K562 (cell line): ENCODE results near the gene NACC1. TPM values are rescaled to one million over a fixed set of nuclear protein-coding genes. Genes with fewer than 3 reads are reported as not detected.

Source experiments
- CAMTA2 ChIP-seq: fragments of 250-450 bp; sonication (Bioruptor Pico); conservative IDR thresholded peaks from 2 replicates; pipeline ENCODE4 v1.5.1; 2022
- HDAC8 ChIP-seq: fragments of 450-650 bp; IDR thresholded peaks from 2 replicates; pipeline ENCODE4 v1.6.1; 2016; ENCODE audit warnings: mild to moderate bottlenecking, missing genetic modification characterization, moderate library complexity, missing compliant biosample characterization
- KLF13 ChIP-seq: fragments of 450-650 bp; IDR thresholded peaks from 2 replicates; pipeline ENCODE4 v1.6.1; 2016; ENCODE audit warnings: missing genetic modification characterization, low read depth, mild to moderate bottlenecking, missing compliant biosample characterization, moderate library complexity, borderline replicate concordance
- MBD2 ChIP-seq: sonication (generic); IDR thresholded peaks from 2 replicates; pipeline ENCODE4 v1.6.1; 2016; ENCODE audit warnings: low read depth, borderline replicate concordance
- MED1 ChIP-seq: sonication (generic); formaldehyde crosslinking; IDR thresholded peaks from 2 replicates; pipeline ENCODE4 v1.8.1; 2023; ENCODE audit warnings: missing genetic modification reagents, borderline replicate concordance
- NRF1 ChIP-seq, 2 experiments: fragments of 450-650 bp; IDR thresholded peaks in 1 of 2; conservative IDR thresholded peaks in 1 of 2; 2 replicates each; pipeline ENCODE4 v1.6.1; 2014; ENCODE audit warnings: mild to moderate bottlenecking in 2 of 2
- RBM22 ChIP-seq: fragments of 200-400 bp; formaldehyde crosslinking; IDR thresholded peaks from 2 replicates; pipeline ENCODE4 v1.6.1; 2018; ENCODE audit warnings: low read length, low read depth; ENCODE audit not compliant: poor library complexity, severe bottlenecking
- SIN3B ChIP-seq: fragments of 450-650 bp; IDR thresholded peaks from 2 replicates; pipeline ENCODE4 v1.6.1; 2017; ENCODE audit warnings: low read depth, mild to moderate bottlenecking, moderate library complexity
- TBP ChIP-seq: optimal IDR thresholded peaks from 2 replicates; pipeline ENCODE3; 2011; ENCODE audit warnings: low read depth, low read length, improper control_type of control experiment
- TCF7 ChIP-seq: sonication (generic); IDR thresholded peaks from 2 replicates; pipeline ENCODE4 v1.6.1; 2016; ENCODE audit warnings: antibody characterized with exemption, borderline replicate concordance
- TEAD4 ChIP-seq, 2 experiments: sonication (generic) in 1 of 2; formaldehyde crosslinking in 1 of 2; IDR thresholded peaks; 2 replicates each; pipeline versions ENCODE4 v1.6.1 to v1.8.0; 2012 to 2022; ENCODE audit warnings: borderline replicate concordance in 1 of 2, inconsistent platforms in 1 of 2, low read length in 1 of 2, mild to moderate bottlenecking in 1 of 2, missing genetic modification reagents in 1 of 2
- ZNF263 ChIP-seq: sonication (generic); formaldehyde crosslinking; IDR thresholded peaks from 2 replicates; pipeline ENCODE4 v1.8.0; 2022; ENCODE audit warnings: mild to moderate bottlenecking, missing genetic modification reagents, borderline replicate concordance
- ZNF79 ChIP-seq: fragments of 250-450 bp; sonication (Bioruptor Pico); IDR thresholded peaks from 2 replicates; pipeline ENCODE4 v1.4.0; 2020; ENCODE audit warnings: low read depth, mild to moderate bottlenecking, moderate library complexity
- polyA plus RNA-seq, 8 experiments: library from polyadenylated mRNA; depleted of rRNA in 4 of 8; stranded (reverse) in 5 of 8; unstranded in 3 of 8; fragments of >200 nt; fragmentation: Nextera tagmentation in 2 of 8; fragmentation: Illumina TruSeq in 1 of 8; extraction: Ambion mirVana in 2 of 8; extraction: Trizol in 1 of 8; gene quantifications; 2 replicates each; pipeline versions ENCODE4 v1.2.1 to v1.2.3, GENCODE V29; 2011 to 2014; ENCODE audit warnings: inconsistent platforms in 1 of 8, missing spikeins in 1 of 8
- total RNA-seq, 7 experiments: library from RNA; depleted of rRNA in 6 of 7; stranded (reverse); fragments of >200 nt in 6 of 7; fragmentation: Illumina TruSeq in 2 of 7; extraction: Trizol in 2 of 7; gene quantifications; 2 replicates each; pipeline versions ENCODE4 v1.2.1 to v1.2.3, GENCODE V29; 2011 to 2021; ENCODE audit warnings: low replicate concordance in 1 of 7
- TF ChIP-seq, protein P1 (sequence below): sonication (generic); formaldehyde crosslinking; IDR thresholded peaks from 2 replicates; pipeline ENCODE4 v1.8.0; 2022; ENCODE audit warnings: missing genetic modification reagents, mild to moderate bottlenecking, borderline replicate concordance
- TF ChIP-seq, protein P2 (sequence below): fragments of 450-650 bp; IDR thresholded peaks from 2 replicates; pipeline ENCODE4 v1.6.1; 2018; ENCODE audit not compliant: partially characterized antibody
- TF ChIP-seq, protein P3 (sequence below), 2 experiments: fragments of 450-650 bp in 1 of 2; sonication (generic) in 1 of 2; formaldehyde crosslinking in 1 of 2; IDR thresholded peaks in 1 of 2; conservative IDR thresholded peaks in 1 of 2; 2 replicates each; pipeline versions ENCODE4 v1.6.1 to v1.8.1; 2016 to 2023; ENCODE audit warnings: mild to moderate bottlenecking in 2 of 2, moderate library complexity in 2 of 2, inconsistent platforms in 1 of 2, missing genetic modification reagents in 1 of 2
- TF ChIP-seq, protein P4 (sequence below): fragments of 450-650 bp; formaldehyde crosslinking; IDR thresholded peaks from 2 replicates; pipeline ENCODE4 v1.4.0; 2022; ENCODE audit warnings: missing genetic modification characterization

NACC1 gene
- total and polyA plus RNA-seq, 9 of the 15 experiments (the other 6 are each of a cell fraction or from before 2014, with no cell fraction given) = 0.04 to 96.6 (median 25.8) TPM

DNA sequence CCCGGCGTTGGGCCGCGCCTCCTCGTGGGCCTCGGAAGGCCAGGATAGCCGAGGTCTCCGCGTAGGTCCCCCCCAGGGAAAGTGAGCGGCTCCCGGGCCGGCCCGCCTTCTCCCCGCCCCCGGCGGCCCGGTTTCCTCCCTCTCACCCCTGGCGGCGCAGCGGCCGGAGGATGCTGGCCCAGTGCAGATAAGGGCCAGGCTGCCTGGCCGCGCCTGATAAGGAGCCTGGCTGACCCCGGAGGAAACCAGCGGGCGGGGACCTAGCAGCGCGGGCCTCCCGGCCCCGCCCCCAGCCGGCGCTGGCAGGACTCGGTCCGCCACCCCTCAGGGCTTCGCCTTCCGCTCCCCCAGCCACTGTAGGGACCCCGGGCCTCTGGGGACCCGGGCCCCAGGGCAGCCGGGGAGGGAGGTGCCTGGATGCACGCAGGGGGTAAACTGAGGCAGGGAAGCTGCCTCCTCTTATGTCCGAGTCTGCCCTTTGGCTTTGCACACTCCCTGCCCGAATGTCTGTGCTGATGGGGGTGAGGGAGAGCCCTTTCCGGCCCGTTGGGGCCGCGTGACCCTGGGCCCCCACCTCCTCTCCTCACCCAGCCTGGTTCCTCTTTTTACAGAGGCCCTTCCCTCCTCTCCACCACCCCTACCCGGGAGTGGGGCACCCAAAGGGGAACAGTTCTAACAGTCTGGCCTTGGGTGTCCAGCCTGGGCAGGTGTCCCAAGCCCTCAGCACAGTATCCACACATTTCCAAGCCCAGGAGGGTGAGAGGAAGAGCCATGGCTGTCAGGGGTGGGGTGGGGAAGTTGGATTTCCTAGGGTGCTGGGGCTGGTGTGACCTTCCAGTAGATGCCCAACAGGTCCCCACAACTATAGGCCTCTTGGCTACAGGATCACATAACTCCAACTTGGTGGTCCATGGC, 15.1 kb upstream of the NACC1 start, which contains the start of gene LYL1 (continued):
- TF ChIP-seq, protein P1, sequence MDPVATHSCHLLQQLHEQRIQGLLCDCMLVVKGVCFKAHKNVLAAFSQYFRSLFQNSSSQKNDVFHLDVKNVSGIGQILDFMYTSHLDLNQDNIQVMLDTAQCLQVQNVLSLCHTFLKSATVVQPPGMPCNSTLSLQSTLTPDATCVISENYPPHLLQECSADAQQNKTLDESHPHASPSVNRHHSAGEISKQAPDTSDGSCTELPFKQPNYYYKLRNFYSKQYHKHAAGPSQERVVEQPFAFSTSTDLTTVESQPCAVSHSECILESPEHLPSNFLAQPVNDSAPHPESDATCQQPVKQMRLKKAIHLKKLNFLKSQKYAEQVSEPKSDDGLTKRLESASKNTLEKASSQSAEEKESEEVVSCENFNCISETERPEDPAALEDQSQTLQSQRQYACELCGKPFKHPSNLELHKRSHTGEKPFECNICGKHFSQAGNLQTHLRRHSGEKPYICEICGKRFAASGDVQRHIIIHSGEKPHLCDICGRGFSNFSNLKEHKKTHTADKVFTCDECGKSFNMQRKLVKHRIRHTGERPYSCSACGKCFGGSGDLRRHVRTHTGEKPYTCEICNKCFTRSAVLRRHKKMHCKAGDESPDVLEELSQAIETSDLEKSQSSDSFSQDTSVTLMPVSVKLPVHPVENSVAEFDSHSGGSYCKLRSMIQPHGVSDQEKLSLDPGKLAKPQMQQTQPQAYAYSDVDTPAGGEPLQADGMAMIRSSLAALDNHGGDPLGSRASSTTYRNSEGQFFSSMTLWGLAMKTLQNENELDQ (CRISPR knock-in tag) = no peak
- TF ChIP-seq MBD2 (peak; percentile 88), KLF13 (tag) (peak; percentile 27; the same call in 1 of the 2 replicates), HDAC8 (tag) (peak; percentile 64; the same call in 1 of the 2 replicates), ZNF79 (CRISPR knock-in tag) (peak; percentile 34; the same call in 1 of the 2 replicates), RBM22 (peak; percentile 77), TCF7 (no peak; the same call in 1 of the 2 replicates), MED1 (CRISPR knock-in tag) (no peak), ZNF263 (peak; percentile 89), CAMTA2 (CRISPR knock-in tag) (no peak), SIN3B (0 out of 2 replicates have a peak, but pooled peaks have one; percentile 27), NRF1 (conservative IDR thresholded peaks at IDR 0.05 in 1 of 2, IDR thresholded peaks at IDR 0.05 in 1 of 2) (peak; percentile 78 to 81), TEAD4 (IDR thresholded peaks at IDR 0.05; ENCODE audit: low read length) (peak; percentile 98), TEAD4 (CRISPR knock-in tag; IDR thresholded peaks at IDR 0.05; ENCODE audit: borderline replicate concordance) (no peak), TBP (peak; percentile 78)
- TF ChIP-seq, protein P2, sequence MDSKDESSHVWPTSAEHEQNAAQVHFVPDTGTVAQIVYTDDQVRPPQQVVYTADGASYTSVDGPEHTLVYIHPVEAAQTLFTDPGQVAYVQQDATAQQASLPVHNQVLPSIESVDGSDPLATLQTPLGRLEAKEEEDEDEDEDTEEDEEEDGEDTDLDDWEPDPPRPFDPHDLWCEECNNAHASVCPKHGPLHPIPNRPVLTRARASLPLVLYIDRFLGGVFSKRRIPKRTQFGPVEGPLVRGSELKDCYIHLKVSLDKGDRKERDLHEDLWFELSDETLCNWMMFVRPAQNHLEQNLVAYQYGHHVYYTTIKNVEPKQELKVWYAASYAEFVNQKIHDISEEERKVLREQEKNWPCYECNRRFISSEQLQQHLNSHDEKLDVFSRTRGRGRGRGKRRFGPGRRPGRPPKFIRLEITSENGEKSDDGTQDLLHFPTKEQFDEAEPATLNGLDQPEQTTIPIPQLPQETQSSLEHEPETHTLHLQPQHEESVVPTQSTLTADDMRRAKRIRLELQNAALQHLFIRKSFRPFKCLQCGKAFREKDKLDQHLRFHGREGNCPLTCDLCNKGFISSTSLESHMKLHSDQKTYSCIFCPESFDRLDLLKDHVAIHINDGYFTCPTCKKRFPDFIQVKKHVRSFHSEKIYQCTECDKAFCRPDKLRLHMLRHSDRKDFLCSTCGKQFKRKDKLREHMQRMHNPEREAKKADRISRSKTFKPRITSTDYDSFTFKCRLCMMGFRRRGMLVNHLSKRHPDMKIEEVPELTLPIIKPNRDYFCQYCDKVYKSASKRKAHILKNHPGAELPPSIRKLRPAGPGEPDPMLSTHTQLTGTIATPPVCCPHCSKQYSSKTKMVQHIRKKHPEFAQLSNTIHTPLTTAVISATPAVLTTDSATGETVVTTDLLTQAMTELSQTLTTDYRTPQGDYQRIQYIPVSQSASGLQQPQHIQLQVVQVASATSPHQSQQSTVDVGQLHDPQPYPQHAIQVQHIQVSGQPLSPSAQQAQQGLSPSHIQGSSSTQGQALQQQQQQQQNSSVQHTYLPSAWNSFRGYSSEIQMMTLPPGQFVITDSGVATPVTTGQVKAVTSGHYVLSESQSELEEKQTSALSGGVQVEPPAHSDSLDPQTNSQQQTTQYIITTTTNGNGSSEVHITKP = peak; percentile 98
- TF ChIP-seq, protein P3, sequence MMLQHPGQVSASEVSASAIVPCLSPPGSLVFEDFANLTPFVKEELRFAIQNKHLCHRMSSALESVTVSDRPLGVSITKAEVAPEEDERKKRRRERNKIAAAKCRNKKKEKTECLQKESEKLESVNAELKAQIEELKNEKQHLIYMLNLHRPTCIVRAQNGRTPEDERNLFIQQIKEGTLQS (IDR thresholded peaks at IDR 0.05) = no peak
- TF ChIP-seq, protein P3 (CRISPR knock-in tag; conservative IDR thresholded peaks at IDR 0.05) = no peak
- TF ChIP-seq, protein P4, sequence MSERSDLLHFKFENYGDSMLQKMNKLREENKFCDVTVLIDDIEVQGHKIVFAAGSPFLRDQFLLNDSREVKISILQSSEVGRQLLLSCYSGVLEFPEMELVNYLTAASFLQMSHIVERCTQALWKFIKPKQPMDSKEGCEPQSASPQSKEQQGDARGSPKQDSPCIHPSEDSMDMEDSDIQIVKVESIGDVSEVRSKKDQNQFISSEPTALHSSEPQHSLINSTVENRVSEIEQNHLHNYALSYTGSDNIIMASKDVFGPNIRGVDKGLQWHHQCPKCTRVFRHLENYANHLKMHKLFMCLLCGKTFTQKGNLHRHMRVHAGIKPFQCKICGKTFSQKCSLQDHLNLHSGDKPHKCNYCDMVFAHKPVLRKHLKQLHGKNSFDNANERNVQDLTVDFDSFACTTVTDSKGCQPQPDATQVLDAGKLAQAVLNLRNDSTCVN = peak; percentile 89
